Fibroblast of the conjunctiva (primary cell): Measurements from ENCODE around the gene PHRF1.

Experiments used
- DNase-seq: peaks from one replicate; pipeline ENCODE4 v3.0.0-alpha.2; 2010; ENCODE audit warnings: low read depth

The PHRF1 gene, protein sequence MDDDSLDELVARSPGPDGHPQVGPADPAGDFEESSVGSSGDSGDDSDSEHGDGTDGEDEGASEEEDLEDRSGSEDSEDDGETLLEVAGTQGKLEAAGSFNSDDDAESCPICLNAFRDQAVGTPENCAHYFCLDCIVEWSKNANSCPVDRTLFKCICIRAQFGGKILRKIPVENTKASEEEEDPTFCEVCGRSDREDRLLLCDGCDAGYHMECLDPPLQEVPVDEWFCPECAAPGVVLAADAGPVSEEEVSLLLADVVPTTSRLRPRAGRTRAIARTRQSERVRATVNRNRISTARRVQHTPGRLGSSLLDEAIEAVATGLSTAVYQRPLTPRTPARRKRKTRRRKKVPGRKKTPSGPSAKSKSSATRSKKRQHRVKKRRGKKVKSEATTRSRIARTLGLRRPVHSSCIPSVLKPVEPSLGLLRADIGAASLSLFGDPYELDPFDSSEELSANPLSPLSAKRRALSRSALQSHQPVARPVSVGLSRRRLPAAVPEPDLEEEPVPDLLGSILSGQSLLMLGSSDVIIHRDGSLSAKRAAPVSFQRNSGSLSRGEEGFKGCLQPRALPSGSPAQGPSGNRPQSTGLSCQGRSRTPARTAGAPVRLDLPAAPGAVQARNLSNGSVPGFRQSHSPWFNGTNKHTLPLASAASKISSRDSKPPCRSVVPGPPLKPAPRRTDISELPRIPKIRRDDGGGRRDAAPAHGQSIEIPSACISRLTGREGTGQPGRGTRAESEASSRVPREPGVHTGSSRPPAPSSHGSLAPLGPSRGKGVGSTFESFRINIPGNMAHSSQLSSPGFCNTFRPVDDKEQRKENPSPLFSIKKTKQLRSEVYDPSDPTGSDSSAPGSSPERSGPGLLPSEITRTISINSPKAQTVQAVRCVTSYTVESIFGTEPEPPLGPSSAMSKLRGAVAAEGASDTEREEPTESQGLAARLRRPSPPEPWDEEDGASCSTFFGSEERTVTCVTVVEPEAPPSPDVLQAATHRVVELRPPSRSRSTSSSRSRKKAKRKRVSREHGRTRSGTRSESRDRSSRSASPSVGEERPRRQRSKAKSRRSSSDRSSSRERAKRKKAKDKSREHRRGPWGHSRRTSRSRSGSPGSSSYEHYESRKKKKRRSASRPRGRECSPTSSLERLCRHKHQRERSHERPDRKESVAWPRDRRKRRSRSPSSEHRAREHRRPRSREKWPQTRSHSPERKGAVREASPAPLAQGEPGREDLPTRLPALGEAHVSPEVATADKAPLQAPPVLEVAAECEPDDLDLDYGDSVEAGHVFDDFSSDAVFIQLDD (N-terminal part only)

GRCh38 chr11:575996-576768 is at the start of gene PHRF1:
TSS of gene PHRF1 (plus strand) at chr11:576470. CDS start at chr11:581513, 5,043 bp downstream.
- peak; percentile 88 for DNase-seq

DNA sequence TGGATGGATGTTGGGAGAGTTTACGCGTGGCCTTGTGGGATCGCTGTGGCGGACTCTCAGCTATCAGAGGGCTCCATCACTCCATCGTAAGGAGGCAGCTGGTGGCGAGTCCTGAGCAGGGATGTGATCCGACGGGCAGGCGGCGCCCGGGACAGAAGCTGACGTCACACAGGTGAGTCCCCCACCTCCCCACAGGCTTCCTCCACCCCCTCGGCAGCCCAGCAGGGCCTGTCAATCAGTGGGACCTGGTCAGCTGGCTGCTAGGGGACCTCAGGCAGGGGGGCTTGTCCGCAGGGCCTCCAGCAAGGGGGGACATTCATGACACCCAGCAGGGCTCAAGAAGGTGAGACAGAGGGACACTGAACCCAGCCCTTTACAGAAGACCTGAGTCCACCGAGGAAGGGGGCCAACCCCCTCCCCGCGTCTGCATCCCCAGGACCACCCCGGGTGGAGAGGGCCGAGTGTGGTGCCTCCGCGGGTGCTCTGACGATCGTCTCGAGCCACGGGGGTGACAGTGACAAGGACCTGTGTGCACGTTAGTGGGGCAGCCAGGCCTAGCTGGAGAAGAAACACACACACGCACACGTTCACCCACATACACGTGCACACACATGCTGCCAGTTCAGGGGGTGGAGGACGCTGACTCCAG is 48.0 kb upstream of the PHRF1 start:
- no peak for DNase-seq

DNA sequence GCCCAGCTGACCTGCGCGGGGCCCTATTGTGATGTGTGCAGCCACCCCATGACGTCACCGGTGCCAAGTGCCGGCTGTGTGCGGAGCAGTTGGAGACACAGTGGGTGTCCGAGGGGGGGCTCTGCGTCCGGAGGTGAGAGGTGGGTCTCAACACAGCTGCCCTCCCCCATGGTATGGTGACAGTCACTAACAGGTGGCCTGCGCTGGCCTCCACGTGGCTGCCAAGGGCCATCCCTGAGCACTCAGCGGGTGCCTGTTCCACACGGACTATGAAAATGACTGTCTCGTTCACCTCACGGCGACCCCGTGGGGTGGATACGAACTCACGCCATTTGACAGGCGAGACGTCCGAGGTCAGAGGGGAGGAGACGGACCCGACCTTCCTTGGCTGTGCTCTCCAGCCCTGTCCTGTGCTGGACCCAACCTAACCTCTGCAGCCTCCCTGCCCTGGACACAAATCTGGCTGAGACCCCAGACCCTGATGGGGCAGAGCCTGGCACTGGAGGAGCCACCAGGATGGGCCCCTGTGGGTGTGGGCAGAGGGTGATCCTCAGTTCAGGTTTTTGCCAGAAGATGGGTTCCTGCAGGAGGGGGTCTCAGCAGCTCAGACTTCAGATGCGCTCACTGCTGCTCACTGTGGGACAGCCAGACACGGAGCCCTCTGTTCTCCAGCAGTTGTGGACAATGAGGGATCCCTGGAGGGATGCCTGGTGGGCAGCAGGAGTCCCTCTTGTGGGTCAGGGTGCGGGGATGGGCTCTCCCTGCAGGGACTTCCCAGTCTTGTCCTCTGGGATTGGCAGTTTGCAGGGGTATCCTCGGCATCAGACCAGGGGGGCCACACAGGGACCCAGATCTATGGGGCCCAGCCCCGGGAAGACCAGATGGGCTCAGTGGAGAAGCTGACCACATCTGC is 47.2 kb upstream of the PHRF1 start:
- no peak for DNase-seq

DNA sequence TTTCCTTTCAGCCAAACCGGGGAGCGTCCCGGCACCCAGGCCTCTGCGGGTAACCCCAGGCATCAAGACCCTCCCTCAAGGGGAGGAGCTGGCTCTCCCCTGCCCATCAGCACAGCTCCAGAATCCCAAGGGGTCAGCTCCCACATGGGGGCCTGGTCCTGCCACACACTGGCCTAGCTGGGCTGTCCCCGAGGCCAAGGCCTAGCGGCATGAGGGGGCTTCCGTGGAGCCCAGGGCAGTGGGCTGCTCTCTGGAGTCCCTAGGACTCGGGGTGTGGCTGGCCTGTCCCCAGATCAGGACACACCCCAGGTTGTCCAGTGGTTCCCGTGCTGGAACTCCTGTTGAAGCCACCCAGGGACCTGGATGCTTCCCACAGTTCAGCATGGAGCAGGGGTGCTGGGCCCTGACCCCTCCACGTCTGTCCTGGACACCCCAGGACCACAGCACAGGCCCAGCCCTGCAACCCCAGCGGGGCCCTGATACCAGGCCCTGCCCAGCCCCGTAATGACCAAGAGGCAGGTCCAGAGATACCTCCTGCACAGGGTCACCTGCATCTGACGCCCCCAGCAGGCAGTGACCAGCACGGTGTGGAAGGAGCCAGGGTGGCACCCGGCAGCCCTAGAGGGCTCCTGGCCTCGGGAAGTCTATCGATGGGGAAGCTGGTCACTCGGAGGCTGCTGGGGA is 46.4 kb upstream of the PHRF1 start:
- no peak for DNase-seq

DNA sequence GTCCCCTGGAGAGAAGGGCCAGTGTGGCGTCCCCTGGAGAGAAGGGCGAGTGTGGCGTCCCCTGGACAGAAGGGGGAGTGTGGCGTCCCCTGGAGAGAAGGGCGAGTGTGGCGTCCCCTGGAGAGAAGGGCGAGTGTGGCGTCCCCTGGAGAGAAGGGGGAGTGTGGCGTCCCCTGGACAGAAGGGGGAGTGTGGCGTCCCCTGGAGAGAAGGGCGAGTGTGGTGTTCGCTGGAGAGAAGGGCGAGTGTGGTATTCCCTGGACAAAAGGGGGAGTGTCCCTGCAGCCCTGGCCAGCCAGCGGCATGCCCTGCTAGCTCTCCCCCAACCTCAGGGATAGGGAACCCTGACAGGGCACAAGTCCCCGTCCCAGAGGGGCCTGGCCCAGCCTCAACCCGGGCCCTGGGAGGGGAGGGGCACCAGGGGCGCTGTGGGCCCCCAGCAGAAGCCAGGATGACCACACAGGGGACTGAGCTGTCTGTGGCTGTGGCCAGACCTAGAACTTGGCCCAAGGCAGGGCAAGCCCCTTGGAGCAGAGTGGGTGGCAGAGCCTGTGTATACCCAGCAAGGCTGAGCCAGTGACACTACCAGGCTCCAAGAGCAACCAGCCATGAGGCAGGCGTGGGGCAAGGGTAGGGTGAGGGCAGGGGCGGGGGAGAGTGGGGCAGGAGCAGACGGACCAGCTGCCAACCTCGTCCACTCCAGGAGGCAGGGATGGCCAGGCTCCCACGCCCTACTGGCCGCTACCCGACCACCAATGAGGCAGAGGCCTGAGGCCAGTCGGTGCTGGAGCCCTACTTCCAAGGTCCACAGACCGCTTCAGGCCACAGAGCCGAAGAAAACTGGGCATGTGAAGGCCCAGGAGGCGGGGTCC is 45.1 kb upstream of the PHRF1 start:
- no peak for DNase-seq

GRCh38 chr11:531919-532526 is 44.2 kb upstream of the PHRF1 start:
- no peak for DNase-seq

DNA sequence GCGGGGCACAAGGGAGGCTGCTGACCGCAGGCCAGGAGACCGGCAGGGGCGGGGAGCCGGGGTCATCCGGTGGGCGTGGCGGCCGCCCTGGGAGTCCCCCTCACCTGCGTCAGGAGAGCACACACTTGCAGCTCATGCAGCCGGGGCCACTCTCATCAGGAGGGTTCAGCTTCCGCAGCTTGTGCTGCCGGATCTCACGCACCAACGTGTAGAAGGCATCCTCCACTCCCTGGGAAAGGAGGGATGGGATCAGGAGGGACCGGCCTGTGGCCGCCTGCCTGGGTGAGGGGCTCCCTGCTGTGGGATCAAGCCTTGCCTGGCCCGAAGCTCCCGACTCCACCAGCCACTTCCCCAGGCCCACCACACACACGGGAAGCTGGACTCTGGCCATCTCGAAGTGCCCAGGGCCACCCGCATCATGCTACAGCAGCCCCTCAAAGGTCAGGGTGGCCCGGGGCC is 43.7 kb upstream of the PHRF1 start:
- DNase-seq = no peak

DNA sequence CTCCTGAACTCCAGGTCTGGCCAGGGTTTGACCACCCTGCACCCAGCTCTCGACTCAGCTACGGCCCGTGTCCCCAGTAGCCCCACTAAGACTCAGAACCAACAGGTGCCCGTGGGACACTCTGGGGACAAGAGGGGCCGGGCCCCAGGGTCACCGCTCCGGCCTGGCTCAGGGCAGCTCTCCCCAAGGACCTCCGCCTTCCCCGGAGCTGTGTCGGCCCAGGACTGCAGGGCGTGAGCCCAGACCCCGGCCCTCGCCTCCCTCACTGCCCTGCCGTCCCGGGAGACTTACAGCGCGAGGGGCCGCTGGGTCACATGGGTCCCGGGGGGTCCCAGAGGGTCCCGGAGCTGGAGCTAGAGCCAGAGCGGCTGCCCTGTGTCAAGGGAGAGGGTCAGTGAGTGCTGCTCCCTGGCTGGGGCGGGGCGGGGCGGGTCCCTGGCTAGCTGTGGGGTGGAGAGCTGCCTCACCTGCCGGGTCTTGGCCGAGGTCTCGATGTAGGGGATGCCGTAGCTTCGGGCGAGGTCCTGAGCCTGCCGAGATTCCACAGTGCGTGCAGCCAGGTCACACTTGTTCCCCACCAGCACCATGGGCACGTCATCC is 43.2 kb upstream of the PHRF1 start:
- DNase-seq = no peak

GRCh38 chr11:533586-534395 is 42.5 kb upstream of the PHRF1 start:
- DNase-seq = no peak

GRCh38 chr11:534396-535209 is 41.7 kb upstream of the PHRF1 start:
- no peak for DNase-seq

DNA sequence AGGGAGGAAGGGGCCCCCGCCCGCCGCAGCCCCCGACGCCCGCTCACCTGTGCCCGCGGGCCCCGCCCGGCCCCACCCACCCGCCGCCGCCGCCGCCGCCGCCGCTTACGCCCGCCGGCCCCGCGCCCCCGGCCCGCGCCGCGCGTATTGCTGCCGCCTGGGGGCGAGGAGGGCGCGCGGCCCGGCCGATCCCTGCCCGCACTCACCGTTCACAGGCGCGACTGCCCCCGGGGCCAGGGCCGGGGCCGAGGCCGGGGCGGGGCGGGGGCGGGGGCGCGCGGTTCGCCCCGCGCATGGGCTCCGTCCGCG is 41.1 kb upstream of the PHRF1 start:
- no peak for DNase-seq

- DNase-seq = peak; percentile 88
Measured at GRCh38 chr11:535519-536454, 40.5 kb upstream of the PHRF1 start, which contains the start of gene HRAS. TSS of gene HRAS (minus strand) at chr11:535576.

DNA sequence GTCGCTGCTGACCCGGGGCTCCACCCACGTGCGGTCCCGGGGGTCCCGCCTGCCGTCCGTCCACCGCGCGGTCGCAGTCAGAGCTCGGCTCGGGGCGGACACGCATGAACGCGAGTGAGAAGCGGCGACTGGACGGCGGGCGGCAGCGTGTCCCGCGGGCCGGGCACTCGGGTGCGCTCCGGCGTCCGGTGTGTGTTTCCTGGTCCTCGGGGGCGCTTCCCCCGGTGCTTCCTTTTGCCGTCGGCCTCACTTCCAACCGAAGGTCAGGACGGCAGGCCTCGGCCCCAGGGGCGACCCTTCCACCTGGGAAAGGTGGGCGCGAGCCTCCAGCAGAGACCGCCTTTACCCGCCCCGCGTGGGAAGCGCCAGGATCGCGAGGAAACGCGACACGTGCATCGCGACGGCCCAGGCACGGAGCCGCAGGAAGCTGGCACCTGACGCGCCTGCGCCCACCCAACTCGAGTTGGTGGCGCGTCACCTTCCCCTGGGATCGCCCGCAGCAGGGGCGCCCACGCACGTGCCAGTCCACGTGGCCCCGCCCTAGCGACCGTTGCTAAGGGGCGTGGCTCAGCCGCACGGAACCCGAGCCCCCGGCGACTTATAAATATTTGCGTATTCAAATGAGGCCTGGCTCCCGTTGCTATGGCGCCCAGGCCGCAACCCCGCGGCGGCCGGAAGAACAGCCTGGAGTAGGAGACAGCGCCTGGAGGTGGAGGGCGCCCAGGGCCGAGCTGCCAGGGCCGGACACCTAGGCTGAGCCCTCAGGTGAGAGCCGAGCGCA is 39.2 kb upstream of the PHRF1 start, which contains the start of gene LRRC56:
TSS of gene LRRC56 (plus strand) at position 687 of the 781 bp plus-strand sequence. CDS start 3,158 bp downstream, outside the sequence.
- DNase-seq = peak; percentile 54
